HepG2 (cell line): ENCODE data around the gene MBD5. TPM values are rescaled to one million over a fixed set of nuclear protein-coding genes. Genes with fewer than 3 reads are reported as not detected.

ENCODE experiments used
- ATAC-seq: fragments of 200-7000 bp; cut with Tn5 transposase; 3 replicates; pipeline ENCODE4 v1.9.1; 2020; ENCODE audit warnings: mild to moderate bottlenecking, moderate library complexity
- BruUV-seq: library from RNA; stranded (reverse); fragments of 400-500 nt; replicated peaks from 2 replicates; lab custom pipeline; 2021; lab: Mats Ljungman, UMichigan
- CTCF ChIA-PET: fragments of 300-600 bp; formaldehyde crosslinking; extraction: SDS; loops from one replicate; lab custom pipeline; 2021; ENCODE audit warnings: low total read pairs, inconsistent platforms, low intra/inter-chr PET ratio; lab: Yijun Ruan, JAX
- POLR2A ChIA-PET: fragments of 350-600 bp; sonication (Branson Sonifier 250); formaldehyde crosslinking; loops from one replicate; lab custom pipeline; 2020; ENCODE audit warnings: antibody characterized with exemption, inconsistent platforms; lab: Yijun Ruan, JAX
- DNase-seq: peaks from one replicate; pipeline ENCODE4 v3.0.0-alpha.2; 2015; ENCODE audit warnings: low spot score
- FAIRE-seq: peaks from 3 replicates; lab custom pipeline; 2011; peaks lifted over from hg19 to GRCh38; lab: Jason Lieb, UNC
- H2AFZ ChIP-seq: one replicate; pipeline ENCODE4 v1.6.1; 2011; ENCODE audit warnings: low read length, inconsistent platforms
- H3K27ac ChIP-seq: fragments of 300-600 bp; 3 replicates; pipeline ENCODE4 v1.8.0; 2011; ENCODE audit warnings: mixed run types, mild to moderate bottlenecking, mixed read lengths, low read length, inconsistent platforms; ENCODE audit not compliant: insufficient read depth; ENCODE audit errors: extremely low read length
- H3K27me3 ChIP-seq, 2 experiments: fragments of 200-600 bp in 1 of 2; 2 replicates in 1 of 2; 3 replicates in 1 of 2; pipeline versions ENCODE4 v1.6.0 to v1.8.0; 2011; ENCODE audit warnings: low read length in 2 of 2, mild to moderate bottlenecking in 2 of 2, moderate library complexity in 2 of 2, inconsistent platforms in 1 of 2; ENCODE audit not compliant: insufficient read depth in 2 of 2, control insufficient read depth in 1 of 2
- H3K36me3 ChIP-seq, 2 experiments: fragments of 200-600 bp in 1 of 2; replicated peaks in 1 of 2; 2 replicates in 1 of 2; 3 replicates in 1 of 2; pipeline versions ENCODE4 v1.5.1 to v1.8.0; 2011; ENCODE audit warnings: low read length in 2 of 2, inconsistent platforms in 1 of 2; ENCODE audit not compliant: insufficient read depth in 2 of 2, control insufficient read depth in 1 of 2
- H3K4me1 ChIP-seq: 2 replicates; pipeline ENCODE4 v1.5.1; 2012; ENCODE audit warnings: low read length, inconsistent platforms; ENCODE audit not compliant: insufficient read depth
- H3K4me2 ChIP-seq: 2 replicates; pipeline ENCODE4 v1.6.0; 2011; ENCODE audit warnings: low read depth, low read length, inconsistent platforms
- H3K4me3 ChIP-seq, 3 experiments: fragments of 200-600 bp in 1 of 3; sonication (generic), shearing (Covaris generic) in 1 of 3; replicated peaks in 1 of 3; 2 replicates each; pipeline ENCODE4 v1.5.1; 2011 to 2016; ENCODE audit warnings: low read length in 3 of 3, inconsistent platforms in 2 of 3, low read depth in 2 of 3, mild to moderate bottlenecking in 2 of 3, control low read depth in 1 of 3, mixed read lengths in 1 of 3; ENCODE audit not compliant: insufficient read depth in 1 of 3
- H3K79me2 ChIP-seq: one replicate; pipeline ENCODE4 v1.6.1; 2011; ENCODE audit warnings: low read length, inconsistent platforms; ENCODE audit not compliant: insufficient read depth
- H3K9ac ChIP-seq: 2 replicates; pipeline ENCODE4 v1.6.0; 2011; ENCODE audit warnings: mild to moderate bottlenecking, low read depth, low read length, inconsistent platforms; ENCODE audit not compliant: insufficient read depth
- H3K9me3 ChIP-seq: 2 replicates; pipeline ENCODE4 v1.5.1; 2012; ENCODE audit warnings: mild to moderate bottlenecking, low read length
- H4K20me1 ChIP-seq: 2 replicates; pipeline ENCODE4 v1.6.0; 2011; ENCODE audit warnings: inconsistent platforms, mild to moderate bottlenecking, low read length, moderate library complexity; ENCODE audit not compliant: insufficient read depth
- ESRRA ChIP-seq: sonication (generic); formaldehyde crosslinking; IDR thresholded peaks from 2 replicates; pipeline ENCODE4 v1.5.1; 2020; ENCODE audit warnings: mild to moderate bottlenecking, low read depth, missing genetic modification reagents
- GATA4 ChIP-seq: sonication (generic); IDR thresholded peaks from 2 replicates; pipeline ENCODE4 v1.6.1; 2016; ENCODE audit warnings: antibody characterized with exemption, low read depth, borderline replicate concordance
- NFRKB ChIP-seq: fragments of 450-650 bp; IDR thresholded peaks from 2 replicates; pipeline ENCODE4 v1.6.1; 2017
- NR2F6 ChIP-seq, 2 experiments: IDR thresholded peaks; 2 replicates each; pipeline ENCODE4 v1.6.1; 2016; ENCODE audit warnings: antibody characterized with exemption in 1 of 2, mild to moderate bottlenecking in 1 of 2
- PHB2 ChIP-seq: fragments of 450-650 bp; IDR thresholded peaks from 2 replicates; pipeline ENCODE4 v1.6.1; 2018; ENCODE audit not compliant: partially characterized antibody
- POLR2AphosphoS5 ChIP-seq: IDR thresholded peaks from 2 replicates; pipeline ENCODE4 v1.6.1; 2012; ENCODE audit warnings: low read depth, low read length
- YY1 ChIP-seq: IDR thresholded peaks from 2 replicates; pipeline ENCODE4 v1.6.1; 2011; ENCODE audit warnings: low read length, low read depth, moderate library complexity, mild to moderate bottlenecking; ENCODE audit not compliant: insufficient read depth, insufficient replicate concordance
- ZNF234 ChIP-seq: sonication (generic); formaldehyde crosslinking; conservative IDR thresholded peaks from 2 replicates; pipeline ENCODE4 v1.5.1; 2020; ENCODE audit warnings: mild to moderate bottlenecking, missing genetic modification reagents
- ZNF562 ChIP-seq: sonication (generic); formaldehyde crosslinking; IDR thresholded peaks from 2 replicates; pipeline ENCODE4 v1.8.0; 2022; ENCODE audit warnings: missing genetic modification reagents, borderline replicate concordance
- ZSCAN31 ChIP-seq: sonication (generic); formaldehyde crosslinking; IDR thresholded peaks from 2 replicates; pipeline ENCODE4 v1.5.0; 2020; ENCODE audit warnings: low read depth, mild to moderate bottlenecking, missing genetic modification reagents
- WGBS: methylation state at CpG from one replicate; pipeline ENCODE4 v1.1.6; 2017; ENCODE audit warnings: low lambda C conversion rate; 5-methylcytosine and 5-hydroxymethylcytosine counted together
- in situ Hi-C: cut with HindIII; loops from 2 replicates; pipeline ENCODE4 v1.10.0; 2017; ENCODE audit warnings: low pct_unique_long_range_greater_than_20kb; ENCODE audit not compliant: extremely low pct_ligation_motif_present
- intact Hi-C: fragments of 100-400 bp; cut with micrococcal nuclease; formaldehyde crosslinking; loops from one replicate; pipeline ENCODE4 v1.10.0; 2022; ENCODE audit not compliant: unreplicated experiment
- polyA plus RNA-seq, 8 experiments: library from polyadenylated mRNA; depleted of rRNA in 3 of 8; stranded (reverse) in 7 of 8; unstranded in 1 of 8; fragments of >200 nt; fragmentation: Illumina TruSeq in 4 of 8; extraction: Trizol in 4 of 8; gene quantifications; 2 replicates each; pipeline versions ENCODE4 v1.2.1 to v1.2.3, GENCODE V29; 2011 to 2016; ENCODE audit warnings: low read depth in 4 of 8, missing spikeins in 1 of 8, mixed read lengths in 1 of 8; ENCODE audit not compliant: insufficient read depth in 1 of 8
- total RNA-seq, 5 experiments: library from RNA; depleted of rRNA; stranded (reverse); fragments of >200 nt; fragmentation: Illumina TruSeq; extraction: Trizol; gene quantifications; 2 replicates each; pipeline ENCODE4 v1.2.3, GENCODE V29; 2016; ENCODE audit warnings: low read depth in 1 of 5
- TF ChIP-seq, protein P1 (sequence below): sonication (generic); formaldehyde crosslinking; IDR thresholded peaks from 2 replicates; pipeline ENCODE4 v1.5.0; 2020; ENCODE audit warnings: mild to moderate bottlenecking, missing genetic modification reagents, moderate library complexity
- TF ChIP-seq, protein P2 (sequence below), 2 experiments: sonication (generic) in 1 of 2; formaldehyde crosslinking in 1 of 2; IDR thresholded peaks; 2 replicates each; pipeline versions ENCODE4 v1.4.0 to v1.6.1; 2016 to 2020; ENCODE audit warnings: borderline replicate concordance in 1 of 2, low read depth in 1 of 2, mild to moderate bottlenecking in 1 of 2, missing genetic modification reagents in 1 of 2
- TF ChIP-seq, protein P3 (sequence below): sonication (generic); formaldehyde crosslinking; IDR thresholded peaks from 2 replicates; pipeline ENCODE4 v1.5.0; 2020; ENCODE audit warnings: mild to moderate bottlenecking, missing genetic modification reagents
- TF ChIP-seq, protein P4 (sequence below): sonication (generic); formaldehyde crosslinking; IDR thresholded peaks from 2 replicates; pipeline ENCODE4 v1.4.0; 2020; ENCODE audit warnings: missing genetic modification reagents, borderline replicate concordance

Gene MBD5
- total and polyA plus RNA-seq, 2 of the 13 experiments (the other 11 are each of a cell fraction or from before 2014, with no cell fraction given): 13.5 to 26.4 TPM

DNA sequence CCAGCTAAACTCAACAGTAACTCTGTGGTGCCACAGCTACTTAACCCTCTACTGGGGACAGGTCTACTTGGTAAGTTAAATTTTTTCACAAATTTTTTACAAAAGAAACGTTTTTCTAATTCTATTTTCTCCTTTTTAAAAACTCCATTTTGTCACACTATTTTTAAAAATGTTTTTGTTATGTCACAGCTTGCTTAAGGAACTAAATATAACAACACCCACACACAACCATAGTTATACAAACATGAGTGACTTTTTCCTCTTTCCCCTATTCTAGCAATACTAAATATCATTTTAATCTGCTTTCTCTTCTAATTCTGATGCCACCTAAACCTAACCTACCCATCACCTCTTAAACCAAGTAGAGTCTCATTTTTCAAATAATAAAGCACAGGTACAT lies 463.2 kb downstream of the MBD5 start:
- intact Hi-C loops: no loop called here
- Histone ChIP-seq H3K36me3 (no peaks in the 10 kb centered on the region), H3K4me1 (no peaks in the 10 kb centered on the region), H3K9me3 (no peaks in the 10 kb centered on the region), H3K27ac (no peak overlapping the region), H3K4me2 (no peak overlapping the region), H3K79me2 (no peaks in the 10 kb centered on the region), H3K27me3 (no peaks in the 10 kb centered on the region), H4K20me1 (no peaks in the 10 kb centered on the region), H3K9ac (no peak overlapping the region), H3K4me3 (no peak overlapping the region), H2AFZ (no peak overlapping the region)
- CTCF ChIA-PET: no interaction called here
- WGBS: 3% methylated on average over 1 of the region's 1 CpG
- no peak for FAIRE-seq
- BruUV-seq: no TSS peak
- ATAC-seq: no peak
- in situ Hi-C loops: no loop called here
- DNase-seq: no peak
- POLR2A ChIA-PET: no interaction called here
- TF ChIP-seq ESRRA (CRISPR knock-in tag) (no peak), ZSCAN31 (no peak), ZNF234 (no peak), POLR2AphosphoS5 (no peak), GATA4 (no peak), YY1 (no peak), PHB2 (no peak), NR2F6 (IDR thresholded peaks at IDR 0.05) (no peak), NR2F6 (CRISPR knock-in tag; IDR thresholded peaks at IDR 0.05) (no peak), NFRKB (no peak), ZNF562 (no peak)
- TF ChIP-seq, protein P1, sequence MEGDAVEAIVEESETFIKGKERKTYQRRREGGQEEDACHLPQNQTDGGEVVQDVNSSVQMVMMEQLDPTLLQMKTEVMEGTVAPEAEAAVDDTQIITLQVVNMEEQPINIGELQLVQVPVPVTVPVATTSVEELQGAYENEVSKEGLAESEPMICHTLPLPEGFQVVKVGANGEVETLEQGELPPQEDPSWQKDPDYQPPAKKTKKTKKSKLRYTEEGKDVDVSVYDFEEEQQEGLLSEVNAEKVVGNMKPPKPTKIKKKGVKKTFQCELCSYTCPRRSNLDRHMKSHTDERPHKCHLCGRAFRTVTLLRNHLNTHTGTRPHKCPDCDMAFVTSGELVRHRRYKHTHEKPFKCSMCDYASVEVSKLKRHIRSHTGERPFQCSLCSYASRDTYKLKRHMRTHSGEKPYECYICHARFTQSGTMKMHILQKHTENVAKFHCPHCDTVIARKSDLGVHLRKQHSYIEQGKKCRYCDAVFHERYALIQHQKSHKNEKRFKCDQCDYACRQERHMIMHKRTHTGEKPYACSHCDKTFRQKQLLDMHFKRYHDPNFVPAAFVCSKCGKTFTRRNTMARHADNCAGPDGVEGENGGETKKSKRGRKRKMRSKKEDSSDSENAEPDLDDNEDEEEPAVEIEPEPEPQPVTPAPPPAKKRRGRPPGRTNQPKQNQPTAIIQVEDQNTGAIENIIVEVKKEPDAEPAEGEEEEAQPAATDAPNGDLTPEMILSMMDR: no peak
- TF ChIP-seq, protein P2, sequence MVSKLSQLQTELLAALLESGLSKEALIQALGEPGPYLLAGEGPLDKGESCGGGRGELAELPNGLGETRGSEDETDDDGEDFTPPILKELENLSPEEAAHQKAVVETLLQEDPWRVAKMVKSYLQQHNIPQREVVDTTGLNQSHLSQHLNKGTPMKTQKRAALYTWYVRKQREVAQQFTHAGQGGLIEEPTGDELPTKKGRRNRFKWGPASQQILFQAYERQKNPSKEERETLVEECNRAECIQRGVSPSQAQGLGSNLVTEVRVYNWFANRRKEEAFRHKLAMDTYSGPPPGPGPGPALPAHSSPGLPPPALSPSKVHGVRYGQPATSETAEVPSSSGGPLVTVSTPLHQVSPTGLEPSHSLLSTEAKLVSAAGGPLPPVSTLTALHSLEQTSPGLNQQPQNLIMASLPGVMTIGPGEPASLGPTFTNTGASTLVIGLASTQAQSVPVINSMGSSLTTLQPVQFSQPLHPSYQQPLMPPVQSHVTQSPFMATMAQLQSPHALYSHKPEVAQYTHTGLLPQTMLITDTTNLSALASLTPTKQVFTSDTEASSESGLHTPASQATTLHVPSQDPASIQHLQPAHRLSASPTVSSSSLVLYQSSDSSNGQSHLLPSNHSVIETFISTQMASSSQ (IDR thresholded peaks at IDR 0.05; ENCODE audit: low read depth): no peak
- TF ChIP-seq, protein P2 (CRISPR knock-in tag; IDR thresholded peaks at IDR 0.05; ENCODE audit: borderline replicate concordance): no peak
- TF ChIP-seq, protein P3, sequence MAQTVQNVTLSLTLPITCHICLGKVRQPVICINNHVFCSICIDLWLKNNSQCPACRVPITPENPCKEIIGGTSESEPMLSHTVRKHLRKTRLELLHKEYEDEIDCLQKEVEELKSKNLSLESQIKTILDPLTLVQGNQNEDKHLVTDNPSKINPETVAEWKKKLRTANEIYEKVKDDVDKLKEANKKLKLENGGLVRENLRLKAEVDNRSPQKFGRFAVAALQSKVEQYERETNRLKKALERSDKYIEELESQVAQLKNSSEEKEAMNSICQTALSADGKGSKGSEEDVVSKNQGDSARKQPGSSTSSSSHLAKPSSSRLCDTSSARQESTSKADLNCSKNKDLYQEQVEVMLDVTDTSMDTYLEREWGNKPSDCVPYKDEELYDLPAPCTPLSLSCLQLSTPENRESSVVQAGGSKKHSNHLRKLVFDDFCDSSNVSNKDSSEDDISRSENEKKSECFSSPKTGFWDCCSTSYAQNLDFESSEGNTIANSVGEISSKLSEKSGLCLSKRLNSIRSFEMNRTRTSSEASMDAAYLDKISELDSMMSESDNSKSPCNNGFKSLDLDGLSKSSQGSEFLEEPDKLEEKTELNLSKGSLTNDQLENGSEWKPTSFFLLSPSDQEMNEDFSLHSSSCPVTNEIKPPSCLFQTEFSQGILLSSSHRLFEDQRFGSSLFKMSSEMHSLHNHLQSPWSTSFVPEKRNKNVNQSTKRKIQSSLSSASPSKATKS (CRISPR knock-in tag): no peak
- TF ChIP-seq, protein P4, sequence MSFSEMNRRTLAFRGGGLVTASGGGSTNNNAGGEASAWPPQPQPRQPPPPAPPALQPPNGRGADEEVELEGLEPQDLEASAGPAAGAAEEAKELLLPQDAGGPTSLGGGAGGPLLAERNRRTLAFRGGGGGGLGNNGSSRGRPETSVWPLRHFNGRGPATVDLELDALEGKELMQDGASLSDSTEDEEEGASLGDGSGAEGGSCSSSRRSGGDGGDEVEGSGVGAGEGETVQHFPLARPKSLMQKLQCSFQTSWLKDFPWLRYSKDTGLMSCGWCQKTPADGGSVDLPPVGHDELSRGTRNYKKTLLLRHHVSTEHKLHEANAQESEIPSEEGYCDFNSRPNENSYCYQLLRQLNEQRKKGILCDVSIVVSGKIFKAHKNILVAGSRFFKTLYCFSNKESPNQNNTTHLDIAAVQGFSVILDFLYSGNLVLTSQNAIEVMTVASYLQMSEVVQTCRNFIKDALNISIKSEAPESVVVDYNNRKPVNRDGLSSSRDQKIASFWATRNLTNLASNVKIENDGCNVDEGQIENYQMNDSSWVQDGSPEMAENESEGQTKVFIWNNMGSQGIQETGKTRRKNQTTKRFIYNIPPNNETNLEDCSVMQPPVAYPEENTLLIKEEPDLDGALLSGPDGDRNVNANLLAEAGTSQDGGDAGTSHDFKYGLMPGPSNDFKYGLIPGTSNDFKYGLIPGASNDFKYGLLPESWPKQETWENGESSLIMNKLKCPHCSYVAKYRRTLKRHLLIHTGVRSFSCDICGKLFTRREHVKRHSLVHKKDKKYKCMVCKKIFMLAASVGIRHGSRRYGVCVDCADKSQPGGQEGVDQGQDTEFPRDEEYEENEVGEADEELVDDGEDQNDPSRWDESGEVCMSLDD: no peak
